Smooth muscle cell of the umbilical artery (primary cell): Measurements from ENCODE around the gene RAG1. TPM values are rescaled to one million over a fixed set of nuclear protein-coding genes. Genes with fewer than 3 reads are reported as not detected.

Experiments used
- total RNA-seq: library from RNA; depleted of rRNA; stranded (reverse); fragments of >200 nt; gene quantifications from 2 replicates; pipeline ENCODE4 v1.2.3, GENCODE V29; 2014

Gene RAG1
- total RNA-seq = 0.30 and 0.74 TPM in 2 replicates

GRCh38 chr11:36567694-36568093 is at the start of gene RAG1:
TSS of gene RAG1 (plus strand) at chr11:36568007. CDS start at chr11:36573305, 5,298 bp downstream.

GRCh38 chr11:36594316-36594989 is 26.6 kb downstream of the RAG1 start, which contains the start of gene IFTAP:
TSS of gene IFTAP (plus strand) at chr11:36594502. CDS start at chr11:36610104, 15,602 bp downstream.

GRCh38 chr11:36598051-36598450 is 30.2 kb downstream of the RAG1 start, which contains the start of gene RAG2:
TSS of gene RAG2 (minus strand) at chr11:36598236. CDS start at chr11:36594168, 4,068 bp downstream.

Other genes with a start within 250 kb of the RAG1 start
- gene TRAF6, start 57.7 kb upstream of the RAG1 start, total RNA-seq = 5.6 and 11.7 TPM in 2 replicates
- 24.3 and 40.4 TPM in 2 replicates for gene IFTAP, start 26.5 kb downstream of the RAG1 start, total RNA-seq
- gene RAG2, start 30.2 kb downstream of the RAG1 start, total RNA-seq = not detected in 2 replicates